Measurements from ENCODE around the gene TEKT5.
"Not testable (repeated sequence)": the region's sequence is repeated elsewhere in the genome, so short reads cannot be mapped to it uniquely, and the experiment has no call there.

TEKT5 gene

DNA sequence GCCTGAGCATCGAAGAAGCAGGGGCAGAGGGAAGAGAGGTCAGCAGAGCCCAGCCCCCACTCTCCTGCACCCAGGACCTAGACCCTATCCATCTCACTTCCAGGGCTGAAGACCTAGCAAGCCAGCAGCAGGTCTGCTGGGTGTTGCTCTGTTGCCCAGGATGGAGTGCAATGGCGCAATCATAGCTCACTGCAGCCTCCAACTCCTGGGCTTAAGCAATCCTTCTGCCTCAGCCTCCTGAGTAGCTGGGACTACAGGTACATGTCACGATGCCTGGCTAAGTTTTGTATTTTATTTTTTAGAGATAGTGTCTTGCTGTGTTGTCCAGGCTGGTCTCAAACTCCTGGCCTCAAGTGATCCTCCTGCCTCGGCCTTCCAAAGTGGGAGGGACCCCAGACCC, 61.3 kb downstream of the TEKT5 start:
- DNase-seq (ENCODE audit: low read depth): not testable (repeated sequence)

DNA sequence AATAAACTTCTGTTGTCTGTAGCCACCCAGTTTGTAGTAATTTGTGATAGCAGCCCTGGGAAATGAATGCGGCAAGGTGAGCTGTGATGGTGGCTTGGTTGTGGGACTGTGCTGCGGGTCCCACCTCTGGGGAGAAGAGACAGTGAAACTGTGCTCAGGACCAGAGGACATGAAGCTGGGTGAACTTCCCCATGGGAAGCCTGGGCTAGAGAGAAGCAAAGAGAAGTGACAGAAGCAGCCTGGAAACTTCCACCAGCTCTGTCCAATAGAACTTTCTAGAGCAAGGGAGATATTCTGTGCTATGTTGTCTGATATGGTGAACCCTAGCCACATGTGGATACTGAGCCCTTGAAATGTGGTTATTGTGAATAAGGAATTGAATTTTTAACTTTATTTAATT, 62.8 kb downstream of the TEKT5 start:
- DNase-seq (ENCODE audit: low read depth): no peak

DNA sequence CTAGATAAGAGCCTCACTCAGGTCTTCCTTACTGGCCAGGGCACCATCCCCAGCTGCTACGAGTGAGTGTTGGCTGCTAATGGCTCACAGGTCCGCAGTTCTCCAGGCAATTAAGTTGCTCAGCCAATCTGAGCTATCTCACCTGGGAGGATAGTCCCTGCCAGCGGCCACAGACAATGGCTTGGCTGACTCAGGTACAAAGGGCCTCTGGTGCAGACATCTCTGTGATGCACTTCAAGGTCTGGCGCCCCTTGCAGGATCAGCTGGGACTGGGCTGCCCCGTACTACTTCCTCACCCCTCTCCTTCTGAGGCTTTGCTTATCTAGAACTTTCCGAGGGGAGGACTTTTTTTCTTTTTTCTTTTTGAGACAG, 65.2 kb downstream of the TEKT5 start:
- DNase-seq (ENCODE audit: low read depth): no peak

DNA sequence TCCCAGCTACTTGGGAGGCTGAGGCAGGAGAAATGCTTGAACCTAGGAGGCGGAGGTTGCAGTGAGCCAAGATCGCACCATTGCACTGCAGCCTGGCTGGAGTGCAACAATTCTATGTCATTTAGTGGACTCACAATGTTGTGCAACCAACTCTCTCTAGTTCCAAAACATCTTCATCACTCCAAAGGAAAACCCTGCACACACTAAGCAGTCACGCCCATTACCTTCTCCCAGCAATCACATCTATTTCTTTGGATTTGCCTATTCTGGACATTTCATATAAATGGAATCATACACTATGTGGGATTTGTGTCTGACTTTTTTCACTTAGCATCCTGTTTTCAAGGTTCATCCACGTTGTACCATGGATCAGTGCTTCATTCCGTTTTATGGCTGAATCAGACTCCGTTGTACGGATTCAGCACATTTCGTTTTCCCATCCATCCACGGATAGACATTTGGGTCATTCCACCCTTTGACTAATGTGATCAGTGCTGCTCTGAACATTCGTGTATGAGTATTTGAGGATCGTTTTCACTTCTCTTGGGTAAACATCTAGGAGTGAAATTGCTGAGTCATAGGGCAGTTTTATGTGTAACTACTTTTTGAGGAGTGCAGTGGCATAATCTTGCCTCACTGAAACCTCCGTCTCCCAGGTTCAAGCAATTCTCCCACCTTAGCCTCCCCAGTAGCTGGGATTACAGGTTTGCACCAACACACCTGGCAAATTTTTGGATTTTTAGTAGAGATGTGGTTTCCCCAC, 69.0 kb downstream of the TEKT5 start:
- no peak for DNase-seq (ENCODE audit: low read depth)

DNA sequence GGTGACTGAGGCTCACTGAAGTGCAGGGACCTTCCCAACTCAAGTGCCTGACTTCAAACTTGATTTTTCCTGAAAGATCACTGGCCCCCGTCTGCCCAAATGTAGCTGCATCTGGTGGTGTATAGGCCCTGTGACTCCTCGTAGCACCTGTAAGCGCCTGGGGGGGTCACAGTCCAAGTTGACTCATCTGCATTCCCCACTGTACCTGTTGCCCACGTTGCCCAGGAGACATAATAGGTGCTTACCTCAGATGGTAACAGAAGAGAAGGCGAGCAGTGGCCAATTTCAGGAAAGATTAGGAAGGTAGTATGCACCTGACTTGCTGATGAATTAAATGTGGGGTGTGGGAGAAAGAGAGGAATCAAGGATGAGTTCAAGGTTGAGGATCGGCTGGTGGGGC, 70.2 kb downstream of the TEKT5 start:
- DNase-seq (ENCODE audit: low read depth): no peak

DNA sequence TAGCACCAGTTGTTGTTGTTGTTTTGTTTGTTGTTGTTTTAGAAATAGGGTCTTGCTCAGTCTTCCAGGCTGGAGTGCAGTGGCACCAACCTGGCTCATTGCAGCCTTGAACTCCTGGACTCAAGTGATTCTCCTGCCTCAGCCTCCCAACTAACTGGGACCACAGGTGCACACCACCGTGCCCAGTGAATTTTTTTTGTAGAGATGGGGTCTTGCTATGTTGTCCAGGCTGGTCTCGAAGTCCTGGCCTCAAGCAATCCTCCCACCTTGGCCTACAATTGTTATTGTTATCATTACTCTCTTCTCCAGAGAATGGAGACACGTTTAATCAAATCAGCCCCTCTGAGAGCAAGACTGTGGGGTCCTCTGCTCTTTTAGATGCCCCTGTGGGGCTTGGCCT, 71.7 kb downstream of the TEKT5 start:
- no peak for DNase-seq (ENCODE audit: low read depth)

DNA sequence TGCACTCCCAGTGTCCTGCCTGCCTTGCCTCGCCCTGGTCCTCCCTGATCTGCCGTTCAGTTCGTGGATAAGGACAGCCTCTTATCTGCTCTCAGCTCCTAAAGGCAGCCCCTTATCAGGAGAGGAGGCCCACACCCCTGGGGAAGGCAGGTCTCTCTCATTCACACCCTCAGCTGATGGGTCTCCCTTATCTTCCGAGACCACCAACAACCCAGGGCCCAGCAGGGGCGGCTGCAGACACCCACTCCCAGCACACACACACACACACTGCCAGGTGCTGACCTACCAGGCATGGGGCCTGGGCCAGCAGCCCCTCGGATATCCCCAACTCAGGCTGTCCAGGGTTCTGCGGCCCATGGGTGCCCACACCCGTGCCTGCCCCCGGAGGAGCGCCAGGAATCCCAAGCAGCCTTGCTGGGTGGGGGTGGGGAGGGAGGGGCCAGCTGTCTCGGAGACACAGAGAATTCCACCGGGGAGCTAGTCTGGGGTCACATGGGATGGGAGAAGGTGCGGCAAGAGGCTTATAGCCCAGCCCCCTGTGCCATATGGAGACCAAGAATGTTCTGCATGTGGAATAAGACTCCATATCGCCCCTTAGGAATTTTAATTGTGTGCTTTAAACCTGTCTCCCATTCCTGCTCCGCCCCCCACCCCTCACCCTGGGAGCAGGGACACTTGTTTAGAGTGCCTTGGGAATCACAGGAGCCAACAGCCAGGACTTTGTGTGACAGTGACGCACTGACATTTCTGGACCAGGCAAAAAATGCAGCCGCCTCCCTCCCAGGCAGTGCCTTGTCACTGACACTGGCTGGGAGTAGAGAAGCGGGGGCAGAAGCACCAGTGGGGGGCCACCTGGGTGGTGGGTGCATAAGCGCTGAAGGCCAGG, 72.5 kb downstream of the TEKT5 start:
- DNase-seq (ENCODE audit: low read depth): no peak

DNA sequence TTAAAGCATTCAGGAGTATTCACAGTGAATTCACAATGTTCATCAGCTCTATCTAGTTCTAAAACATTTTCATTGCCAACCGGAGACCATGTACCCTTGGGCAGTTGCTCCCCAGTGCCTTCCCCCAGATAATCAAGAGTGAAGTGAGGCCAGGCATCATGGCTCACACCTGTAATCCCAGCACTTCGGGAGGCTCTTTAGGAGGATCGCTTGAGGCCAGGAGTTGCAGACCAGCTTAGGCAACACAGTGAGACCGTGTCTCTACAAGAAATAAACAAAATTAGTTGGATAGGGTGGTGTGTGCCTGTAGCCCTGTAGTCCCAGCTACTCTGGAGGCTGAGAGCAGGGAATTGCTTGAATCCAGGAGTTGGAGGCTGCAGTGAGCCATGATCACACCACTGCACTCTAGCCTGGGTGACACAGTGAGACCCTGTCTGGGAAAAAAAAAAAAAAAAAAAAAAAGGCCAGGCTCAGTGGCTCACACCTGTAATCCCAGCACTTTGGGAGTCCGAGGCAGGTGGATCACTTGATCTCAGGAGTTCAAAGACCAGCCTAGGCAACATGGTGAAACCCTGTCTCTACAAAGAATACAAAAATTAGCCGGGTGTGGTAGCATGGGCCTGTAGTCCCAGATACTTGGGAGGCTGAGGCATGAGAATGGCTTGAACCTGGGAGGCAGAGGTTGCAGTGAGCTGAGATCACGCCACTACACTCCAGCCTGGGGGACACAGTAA, 73.3 kb downstream of the TEKT5 start:
- not testable (repeated sequence) for DNase-seq (ENCODE audit: low read depth)

DNA sequence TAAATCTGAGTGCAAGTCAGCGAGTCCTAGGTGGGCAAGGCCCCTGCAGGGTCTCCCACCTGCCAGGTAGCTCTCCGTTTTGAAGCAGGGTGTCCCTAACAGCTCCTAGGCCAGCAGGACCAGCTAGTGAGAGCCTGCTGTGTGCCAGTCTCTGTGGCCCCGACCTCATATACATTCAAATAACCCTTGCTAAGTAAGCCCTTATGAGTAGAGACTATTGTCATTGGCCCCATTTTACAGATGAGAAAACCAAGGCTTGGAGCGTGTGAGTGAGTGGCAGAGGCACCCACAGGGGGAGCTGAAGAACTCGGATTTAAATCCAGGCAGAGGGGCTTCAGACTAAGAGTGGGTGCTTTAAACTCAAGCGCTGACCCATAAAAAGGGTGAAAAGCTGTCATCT, 74.6 kb downstream of the TEKT5 start:
- no peak for DNase-seq (ENCODE audit: low read depth)

DNA sequence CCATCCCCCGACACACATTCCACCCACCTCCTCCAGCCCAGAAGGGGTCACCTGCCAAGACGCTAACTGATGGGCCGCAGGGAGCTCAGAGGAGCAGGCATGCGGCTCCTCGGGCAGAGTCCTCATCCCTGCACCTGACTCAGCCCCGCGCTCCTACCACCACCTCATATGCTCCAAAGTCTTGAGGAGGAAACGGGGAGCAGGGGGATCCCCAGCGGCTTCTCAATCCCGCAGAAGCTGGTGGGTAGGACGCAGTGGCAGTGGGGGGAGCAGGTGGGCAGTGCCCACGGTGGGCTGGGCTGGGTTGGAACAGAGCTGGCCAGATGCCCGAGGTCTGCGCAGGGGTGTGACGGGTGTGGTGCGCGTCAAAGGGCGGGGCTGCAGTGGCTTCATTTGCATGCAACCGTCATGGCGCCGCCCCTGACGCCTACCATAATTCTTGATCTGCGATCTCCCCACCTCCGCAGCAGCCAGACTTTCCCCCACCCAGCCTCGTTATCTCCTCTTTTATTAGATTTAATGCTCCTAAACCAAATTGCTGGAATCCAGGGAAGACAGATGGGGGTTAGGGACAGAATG, 75.4 kb downstream of the TEKT5 start:
- DNase-seq (ENCODE audit: low read depth): no peak

DNA sequence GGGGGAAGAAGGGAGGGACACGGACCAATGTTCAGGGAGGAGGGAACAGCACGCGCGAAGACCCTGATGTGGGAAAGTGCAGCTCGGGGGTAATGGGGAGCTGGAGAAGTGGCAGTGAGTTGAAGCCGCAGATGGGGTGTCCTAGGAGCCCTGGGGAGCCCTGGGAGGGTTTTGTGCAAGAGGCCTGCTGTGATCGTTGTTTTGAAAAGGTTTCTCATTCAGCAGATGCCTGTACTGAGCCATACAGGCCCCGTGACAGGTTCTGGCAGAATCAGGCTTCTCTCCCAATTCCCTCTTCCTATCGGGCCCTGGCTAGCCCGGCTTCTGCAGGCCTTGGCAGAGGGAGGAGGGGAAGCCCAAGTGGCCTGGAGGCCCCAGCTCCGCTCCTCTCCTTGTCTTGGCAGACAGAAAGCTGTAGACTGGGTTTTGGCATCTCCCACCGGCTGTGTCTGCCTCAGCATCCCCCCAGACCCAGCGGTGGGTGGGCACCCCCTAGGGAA, 76.0 kb downstream of the TEKT5 start:
- DNase-seq (ENCODE audit: low read depth): no peak

DNA sequence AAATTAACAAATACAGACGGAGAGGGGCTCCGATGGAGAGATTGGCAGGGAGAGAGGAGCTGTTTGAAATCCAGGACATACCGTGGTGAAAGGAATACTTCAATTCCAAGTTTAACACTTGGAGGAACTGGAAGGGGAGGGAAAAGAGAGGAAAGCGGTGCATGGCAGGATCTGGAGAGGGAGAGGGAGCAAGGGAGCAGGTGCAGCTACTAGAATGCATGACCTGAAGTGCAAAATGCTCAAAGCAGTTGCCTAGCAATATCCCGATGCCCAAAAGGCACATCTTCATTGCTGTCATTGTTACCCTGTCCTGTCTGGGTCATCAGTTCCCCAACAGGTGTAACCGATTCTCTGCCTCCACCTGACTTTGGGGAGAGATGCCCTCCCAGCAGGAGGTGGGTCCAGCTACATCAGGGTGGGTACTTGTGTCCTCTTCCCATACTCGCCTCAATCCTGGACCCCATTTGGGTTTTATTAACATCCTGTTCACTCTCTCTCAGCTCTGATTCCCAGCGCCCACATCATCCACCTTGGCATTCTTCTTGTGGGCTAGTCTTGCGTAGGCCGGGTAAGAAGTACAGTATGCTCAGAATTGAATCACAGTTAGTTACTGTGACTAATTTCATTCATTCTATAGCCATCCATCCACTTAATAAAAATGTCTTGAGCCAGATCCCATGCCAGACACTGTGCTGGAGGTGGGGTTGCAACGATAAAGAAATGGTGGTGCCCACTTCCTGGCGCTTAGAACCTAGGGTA, 76.9 kb downstream of the TEKT5 start:
- DNase-seq (ENCODE audit: low read depth): no peak

DNA sequence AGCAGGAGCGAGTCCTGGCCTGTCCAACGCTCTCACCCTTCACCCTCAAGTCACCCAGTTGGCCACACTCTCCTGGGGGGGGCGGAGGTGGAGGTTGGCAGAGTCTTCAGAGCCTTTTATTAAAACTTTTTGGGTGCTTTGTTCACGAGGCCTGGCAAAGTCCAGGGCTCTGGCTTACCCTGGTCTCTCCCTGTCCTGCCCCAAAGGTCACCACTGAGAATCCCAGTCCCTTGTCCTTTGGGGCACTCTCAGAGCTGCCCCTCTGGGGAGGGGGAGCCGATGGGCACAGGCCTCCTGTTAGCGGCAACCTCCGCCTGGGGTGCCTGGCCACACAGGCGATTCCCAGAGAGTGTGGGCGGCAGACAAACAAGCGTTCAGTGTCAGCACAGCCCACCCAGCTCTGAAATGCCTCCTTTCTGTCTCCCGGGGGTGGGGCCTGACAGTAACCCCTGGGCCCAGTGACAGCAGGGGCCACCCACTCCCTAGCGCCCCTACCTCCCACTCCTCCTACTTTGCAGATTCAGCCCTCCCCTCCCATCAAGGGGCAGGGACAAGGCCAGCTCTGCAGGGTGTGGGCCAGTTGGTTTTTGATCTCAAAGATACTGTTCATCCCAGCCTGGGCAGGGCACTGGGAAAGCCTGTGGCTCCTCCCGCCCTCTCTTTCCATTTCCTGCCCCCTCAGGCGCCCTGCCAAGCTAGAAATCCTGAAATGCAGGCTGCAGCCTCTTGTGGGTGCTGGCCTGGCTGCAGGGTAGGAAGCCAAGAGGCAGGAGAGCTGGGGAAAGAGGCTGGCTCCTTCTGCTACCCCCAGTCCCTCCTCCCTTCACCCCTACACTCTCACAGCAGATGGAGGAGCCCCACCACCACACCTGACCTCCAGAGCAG, 77.7 kb downstream of the TEKT5 start:
- no peak for DNase-seq (ENCODE audit: low read depth)

DNA sequence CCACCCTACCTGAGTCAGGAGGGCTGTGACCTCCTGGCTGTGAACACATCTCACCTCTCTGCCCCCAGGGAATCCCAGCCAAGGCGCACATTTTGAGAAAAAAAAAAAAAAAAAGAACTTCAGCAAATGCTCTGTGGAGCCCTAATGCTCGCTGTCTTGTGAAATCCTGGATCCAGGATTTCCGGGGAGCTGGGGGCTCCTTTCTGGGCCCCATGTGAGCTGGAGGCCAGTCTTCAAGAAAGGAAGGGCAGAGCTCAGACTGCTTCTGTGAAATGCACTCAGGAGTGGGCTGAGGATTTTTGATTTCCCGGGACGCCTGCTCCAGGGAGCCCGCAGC, 78.3 kb downstream of the TEKT5 start:
- no peak for DNase-seq (ENCODE audit: low read depth)

DNA sequence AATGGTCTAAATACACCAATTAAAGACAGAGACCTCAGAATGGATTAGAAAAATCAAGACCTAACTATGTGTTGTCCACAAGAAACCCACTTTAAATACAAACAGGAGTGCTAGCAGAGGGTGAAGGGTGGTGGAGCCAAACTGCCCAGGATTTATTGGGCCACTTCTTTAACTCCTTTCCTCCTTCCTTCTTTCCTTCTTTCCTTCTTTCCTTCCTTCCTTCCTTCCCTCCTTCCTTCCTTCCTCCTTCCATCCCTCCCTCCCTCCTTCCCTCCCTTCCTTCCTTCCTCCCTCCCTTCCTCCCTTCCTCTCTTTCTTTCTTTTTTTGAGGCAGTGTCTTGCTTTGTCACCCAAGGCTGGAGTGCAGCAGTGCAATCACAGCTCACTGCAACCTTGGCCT, 80.0 kb downstream of the TEKT5 start:
- DNase-seq (ENCODE audit: low read depth): no peak

DNA sequence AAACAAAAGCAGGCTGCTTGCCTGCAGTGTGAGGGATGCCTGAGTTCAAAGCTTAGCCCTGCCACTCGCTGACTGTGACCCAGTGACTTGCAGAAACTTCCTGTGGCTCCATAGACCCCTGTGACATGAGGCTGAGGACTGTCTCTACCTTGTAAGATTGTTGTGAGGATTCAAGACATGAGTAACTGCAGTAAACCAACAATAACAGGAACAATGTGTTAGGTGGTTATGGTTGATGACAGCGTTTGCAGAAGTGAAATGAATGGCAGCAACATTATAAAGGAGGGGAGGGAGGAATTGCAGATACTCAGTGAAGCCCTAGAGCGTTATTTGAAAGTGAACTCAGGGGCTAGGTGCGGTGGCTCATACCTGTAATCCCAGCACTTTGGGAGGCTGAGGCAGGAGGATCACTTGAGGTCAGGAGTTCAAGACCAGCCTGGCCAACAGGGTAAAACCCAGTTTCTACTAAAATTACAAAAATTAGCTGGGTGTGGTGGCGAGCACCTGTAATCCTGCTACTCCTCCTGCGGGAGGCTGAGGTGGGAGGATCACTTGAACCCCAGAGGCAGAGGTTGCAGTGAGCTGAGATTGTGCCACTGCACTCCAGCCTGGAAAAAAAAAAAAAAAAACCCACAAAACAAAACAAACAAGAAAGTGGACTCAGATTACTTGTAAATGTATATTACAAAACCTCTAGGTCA, 80.8 kb downstream of the TEKT5 start:
- DNase-seq (ENCODE audit: low read depth): no peak

DNA sequence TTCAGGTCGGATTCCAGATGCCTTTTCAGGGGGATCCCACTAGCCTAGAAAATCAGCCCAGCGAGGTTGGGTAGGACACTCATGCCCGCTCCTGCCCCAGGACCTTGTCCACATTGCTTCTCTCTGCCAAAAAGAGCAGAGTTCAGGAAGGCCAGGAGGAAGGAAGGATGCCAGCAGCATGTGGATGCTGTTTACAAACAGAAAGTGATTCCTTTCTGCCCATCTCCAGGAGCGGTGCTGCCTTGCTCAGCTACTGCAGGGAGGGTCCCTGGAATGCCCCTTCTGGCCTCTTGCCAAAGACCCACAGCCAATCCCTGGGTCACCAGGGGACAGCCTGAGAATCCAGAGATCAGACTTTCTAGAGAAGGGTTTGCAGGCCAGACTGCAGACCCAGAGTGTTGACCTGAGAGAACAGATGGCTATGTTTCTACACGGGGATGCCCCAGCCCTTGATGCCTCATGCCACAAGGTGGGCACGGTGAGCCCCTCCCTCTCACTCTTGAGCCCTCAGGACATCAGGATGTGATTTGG, 82.0 kb downstream of the TEKT5 start:
- no peak for DNase-seq (ENCODE audit: low read depth)

DNA sequence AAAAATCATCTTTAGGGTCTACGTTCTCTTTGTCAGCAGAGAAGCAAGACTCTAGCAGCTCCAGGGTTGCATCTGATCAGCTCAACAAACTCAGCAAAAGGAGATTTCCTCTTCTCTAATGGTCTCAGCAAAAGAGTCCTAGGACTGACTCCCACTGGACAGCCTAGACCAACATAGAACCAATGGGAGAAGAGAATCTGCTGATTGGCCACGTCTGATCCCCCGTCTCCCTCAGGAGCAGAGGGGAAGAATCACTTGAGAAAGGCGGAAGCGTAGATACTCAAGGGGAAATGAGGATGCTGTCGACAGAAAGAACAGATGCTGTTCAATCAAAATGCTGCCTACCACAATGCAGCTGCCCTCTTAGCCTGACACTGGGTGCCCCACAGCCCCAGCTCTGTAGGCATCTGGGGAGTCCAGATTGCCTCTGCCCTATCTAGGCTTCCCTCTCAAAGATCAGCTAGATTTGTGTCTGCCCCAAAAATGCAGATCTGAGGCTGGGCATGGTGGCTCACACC, 82.8 kb downstream of the TEKT5 start:
- DNase-seq (ENCODE audit: low read depth): no peak

DNA sequence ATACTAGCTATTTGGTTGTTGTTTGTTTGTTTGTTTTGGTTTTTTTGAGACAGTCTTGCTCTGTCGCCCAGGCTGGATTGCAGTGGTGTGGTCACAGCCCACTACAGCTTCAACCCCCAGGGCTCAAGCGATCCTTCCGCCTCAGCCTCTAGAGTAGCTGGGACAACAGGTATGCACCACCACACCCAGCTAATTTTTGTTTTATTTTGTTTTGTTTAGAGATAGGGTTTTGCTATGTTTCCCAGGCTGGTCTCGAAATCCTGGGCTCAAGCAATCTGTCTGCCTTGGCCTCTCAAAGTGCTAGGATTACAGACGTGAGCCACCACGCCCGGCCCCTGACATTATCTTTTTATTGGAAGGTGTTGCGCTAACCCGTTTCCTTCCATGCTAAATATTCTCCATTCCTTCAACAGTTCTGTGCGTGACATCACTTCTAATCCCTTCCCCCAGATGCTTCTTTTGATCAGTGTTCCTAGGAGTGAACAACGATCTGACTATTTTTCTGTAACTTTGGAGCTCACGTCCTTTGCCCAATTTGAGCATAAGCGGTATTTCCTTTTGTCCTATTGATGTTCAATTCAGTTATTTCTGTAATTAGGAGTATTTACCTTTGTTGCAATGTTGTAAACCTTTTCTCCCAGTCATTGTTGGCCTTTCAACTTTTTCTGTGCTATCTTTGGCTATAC, 84.1 kb downstream of the TEKT5 start:
- no peak for DNase-seq (ENCODE audit: low read depth)
